Measurements from ENCODE around the gene SPOCD1. TPM values are rescaled to one million over a fixed set of nuclear protein-coding genes. Genes with fewer than 3 reads are reported as not detected.

SPOCD1 gene
- total and polyA plus RNA-seq, 4 donors: under 0.01 to 0.19 (median 0.12) TPM; not detected in 1

GRCh38 chr1:31744165-31744888 lies 71.5 kb downstream of the SPOCD1 start:
- Histone ChIP-seq H3K27me3 (ENCODE audit: control insufficient read depth in 4 of 4, insufficient read depth in 4 of 4, low read length in 3 of 4) (no peaks in the 10 kb centered on the region), H3K27ac (ENCODE audit: low read depth in 1 of 2, low read length in 2 of 2) (no peak overlapping the region), H3K9ac (ENCODE audit: low read depth in 1 of 2, low read length in 2 of 2) (no peak overlapping the region), H3K4me3 (ENCODE audit: low read depth in 1 of 3, low read length in 3 of 3) (no peak overlapping the region), H3K9me3 (ENCODE audit: control insufficient read depth in 4 of 4, low read length in 3 of 4) (no peaks in the 10 kb centered on the region), H3K36me3 (ENCODE audit: control insufficient read depth in 4 of 4, insufficient read depth in 3 of 4, low read depth in 1 of 4, low read length in 3 of 4) (no peaks in the 10 kb centered on the region), H3K4me1 (ENCODE audit: control insufficient read depth in 4 of 4, insufficient read depth in 4 of 4, low read length in 3 of 4) (peaks cover 0 to 7% (median 3%) of the 10 kb centered on the region in 4 donors)
- no peak for DNase-seq (ENCODE audit: low spot score)
- WGBS: 94% methylated on average over 28 of the region's 28 CpGs
- TF ChIP-seq NR2F2 (IDR thresholded peaks at IDR 0.05) (no peak), GABPA (IDR thresholded peaks at IDR 0.05 in 1 of 2, conservative IDR thresholded peaks at IDR 0.05 in 1 of 2) (no peak), YY1 (IDR thresholded peaks at IDR 0.05) (no peak), RXRA (IDR thresholded peaks at IDR 0.05) (no peak), ZBTB33 (IDR thresholded peaks at IDR 0.05) (no peak), HNF4G (IDR thresholded peaks at IDR 0.05) (no peak), RAD21 (IDR thresholded peaks at IDR 0.05) (no peak), FOXA2 (IDR thresholded peaks at IDR 0.05) (no peak), ATF3 (IDR thresholded peaks at IDR 0.05) (no peak), MAX (IDR thresholded peaks at IDR 0.05) (no peak)

- H3K4me1 ChIP-seq (ENCODE audit: control insufficient read depth in 4 of 4, insufficient read depth in 4 of 4, low read length in 3 of 4): peaks cover 0 to 7% (median 3%) of the 10 kb centered on the region in 4 donors
- DNase-seq (ENCODE audit: low spot score): no peak
- 89% methylated on average over 32 of the region's 32 CpGs for WGBS
- no peak overlapping the region for H3K9ac ChIP-seq (ENCODE audit: low read depth in 1 of 2, low read length in 2 of 2)
- H3K36me3 ChIP-seq (ENCODE audit: control insufficient read depth in 4 of 4, insufficient read depth in 3 of 4, low read depth in 1 of 4, low read length in 3 of 4): no peaks in the 10 kb centered on the region
- no peaks in the 10 kb centered on the region for H3K27me3 ChIP-seq (ENCODE audit: control insufficient read depth in 4 of 4, insufficient read depth in 4 of 4, low read length in 3 of 4)
- no peak overlapping the region for H3K4me3 ChIP-seq (ENCODE audit: low read depth in 1 of 3, low read length in 3 of 3)
- no peaks in the 10 kb centered on the region for H3K9me3 ChIP-seq (ENCODE audit: control insufficient read depth in 4 of 4, low read length in 3 of 4)
- no peak overlapping the region for H3K27ac ChIP-seq (ENCODE audit: low read depth in 1 of 2, low read length in 2 of 2)
- TF ChIP-seq HNF4G (IDR thresholded peaks at IDR 0.05) (no peak), YY1 (IDR thresholded peaks at IDR 0.05) (no peak), HNF4A (conservative IDR thresholded peaks at IDR 0.05) (no peak), FOXA1 (IDR thresholded peaks at IDR 0.05) (no peak), REST (IDR thresholded peaks at IDR 0.05) (no peak), CTCF (IDR thresholded peaks at IDR 0.05; ENCODE audit: low read depth, low read length, missing input control) (no peak), ATF3 (IDR thresholded peaks at IDR 0.05) (no peak), GABPA (IDR thresholded peaks at IDR 0.05 in 1 of 2, conservative IDR thresholded peaks at IDR 0.05 in 1 of 2) (no peak), NR2F2 (IDR thresholded peaks at IDR 0.05) (no peak), FOXA2 (IDR thresholded peaks at IDR 0.05) (no peak), RAD21 (IDR thresholded peaks at IDR 0.05) (no peak)
These were observed 73.2 kb downstream of the SPOCD1 start for GRCh38 chr1:31742462-31743212.

Measured in liver (tissue), 9 donors.